H4 (cell line): ENCODE measurements around the gene CPLX1. TPM values are rescaled to one million over a fixed set of nuclear protein-coding genes. Genes with fewer than 3 reads are reported as not detected.

Experiments
- total RNA-seq: library from RNA; depleted of rRNA; stranded (reverse); fragments of >200 nt; shearing (Covaris generic); gene quantifications from 2 replicates; pipeline ENCODE4 v1.2.3, GENCODE V29; 2014; rRNA removed

Gene CPLX1
- total RNA-seq, 1 experiment from 2014 or later: 0.17 TPM

Other genes starting within 250 kb of the CPLX1 start
- gene TMEM271, start 249.8 kb downstream of the CPLX1 start, total RNA-seq: 0.08 TPM in 1 of 2 replicates, not detected in the other
- gene PDE6B, start 200.6 kb downstream of the CPLX1 start, total RNA-seq: 1.9 TPM in 1 of 2 replicates, not detected in the other
- 193 and 272 TPM in 2 replicates for gene ATP5ME, start 151.9 kb downstream of the CPLX1 start, total RNA-seq
- gene MYL5, start 151.6 kb downstream of the CPLX1 start, total RNA-seq: 7.4 and 13.8 TPM in 2 replicates
- not detected in 2 replicates for gene SLC49A3, start 137.0 kb downstream of the CPLX1 start, total RNA-seq
- gene PCGF3, start 120.3 kb downstream of the CPLX1 start, total RNA-seq: 26.1 and 42.5 TPM in 2 replicates
- 49.5 and 73.0 TPM in 2 replicates for gene GAK, start 106.2 kb upstream of the CPLX1 start, total RNA-seq
- gene TMEM175, start 106.3 kb upstream of the CPLX1 start, total RNA-seq: 9.7 and 13.0 TPM in 2 replicates
- 5.1 and 5.7 TPM in 2 replicates for gene DGKQ, start 147.4 kb upstream of the CPLX1 start, total RNA-seq
- 3.0 and 5.3 TPM in 2 replicates for gene IDUA, start 160.9 kb upstream of the CPLX1 start, total RNA-seq
- 0.10 TPM in 1 of 2 replicates, not detected in the other for gene SLC26A1, start 167.3 kb upstream of the CPLX1 start, total RNA-seq
- 63.1 and 66.9 TPM in 2 replicates for gene FGFRL1, start 185.5 kb upstream of the CPLX1 start, total RNA-seq